Activated CD4-positive, alpha-beta T cell treated with anti-CD3 and anti-CD28 coated beads, Interleukin-2, amount 50 U/mL, for 16 hours (primary cell): ENCODE data around the gene GBF1.
"Not testable (repeated sequence)": the region's sequence is repeated elsewhere in the genome, so short reads cannot be mapped to it uniquely, and the experiment has no call there.

Source experiments
- DNase-seq: peaks from one replicate; pipeline ENCODE4 v3.0.0-alpha.2; 2020

The GBF1 gene, protein sequence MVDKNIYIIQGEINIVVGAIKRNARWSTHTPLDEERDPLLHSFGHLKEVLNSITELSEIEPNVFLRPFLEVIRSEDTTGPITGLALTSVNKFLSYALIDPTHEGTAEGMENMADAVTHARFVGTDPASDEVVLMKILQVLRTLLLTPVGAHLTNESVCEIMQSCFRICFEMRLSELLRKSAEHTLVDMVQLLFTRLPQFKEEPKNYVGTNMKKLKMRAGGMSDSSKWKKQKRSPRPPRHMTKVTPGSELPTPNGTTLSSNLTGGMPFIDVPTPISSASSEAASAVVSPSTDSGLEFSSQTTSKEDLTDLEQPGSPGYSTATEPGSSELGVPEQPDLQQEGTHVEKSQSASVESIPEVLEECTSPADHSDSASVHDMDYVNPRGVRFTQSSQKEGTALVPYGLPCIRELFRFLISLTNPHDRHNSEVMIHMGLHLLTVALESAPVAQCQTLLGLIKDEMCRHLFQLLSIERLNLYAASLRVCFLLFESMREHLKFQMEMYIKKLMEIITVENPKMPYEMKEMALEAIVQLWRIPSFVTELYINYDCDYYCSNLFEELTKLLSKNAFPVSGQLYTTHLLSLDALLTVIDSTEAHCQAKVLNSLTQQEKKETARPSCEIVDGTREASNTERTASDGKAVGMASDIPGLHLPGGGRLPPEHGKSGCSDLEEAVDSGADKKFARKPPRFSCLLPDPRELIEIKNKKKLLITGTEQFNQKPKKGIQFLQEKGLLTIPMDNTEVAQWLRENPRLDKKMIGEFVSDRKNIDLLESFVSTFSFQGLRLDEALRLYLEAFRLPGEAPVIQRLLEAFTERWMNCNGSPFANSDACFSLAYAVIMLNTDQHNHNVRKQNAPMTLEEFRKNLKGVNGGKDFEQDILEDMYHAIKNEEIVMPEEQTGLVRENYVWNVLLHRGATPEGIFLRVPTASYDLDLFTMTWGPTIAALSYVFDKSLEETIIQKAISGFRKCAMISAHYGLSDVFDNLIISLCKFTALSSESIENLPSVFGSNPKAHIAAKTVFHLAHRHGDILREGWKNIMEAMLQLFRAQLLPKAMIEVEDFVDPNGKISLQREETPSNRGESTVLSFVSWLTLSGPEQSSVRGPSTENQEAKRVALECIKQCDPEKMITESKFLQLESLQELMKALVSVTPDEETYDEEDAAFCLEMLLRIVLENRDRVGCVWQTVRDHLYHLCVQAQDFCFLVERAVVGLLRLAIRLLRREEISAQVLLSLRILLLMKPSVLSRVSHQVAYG (N-terminal part only)

DNA sequence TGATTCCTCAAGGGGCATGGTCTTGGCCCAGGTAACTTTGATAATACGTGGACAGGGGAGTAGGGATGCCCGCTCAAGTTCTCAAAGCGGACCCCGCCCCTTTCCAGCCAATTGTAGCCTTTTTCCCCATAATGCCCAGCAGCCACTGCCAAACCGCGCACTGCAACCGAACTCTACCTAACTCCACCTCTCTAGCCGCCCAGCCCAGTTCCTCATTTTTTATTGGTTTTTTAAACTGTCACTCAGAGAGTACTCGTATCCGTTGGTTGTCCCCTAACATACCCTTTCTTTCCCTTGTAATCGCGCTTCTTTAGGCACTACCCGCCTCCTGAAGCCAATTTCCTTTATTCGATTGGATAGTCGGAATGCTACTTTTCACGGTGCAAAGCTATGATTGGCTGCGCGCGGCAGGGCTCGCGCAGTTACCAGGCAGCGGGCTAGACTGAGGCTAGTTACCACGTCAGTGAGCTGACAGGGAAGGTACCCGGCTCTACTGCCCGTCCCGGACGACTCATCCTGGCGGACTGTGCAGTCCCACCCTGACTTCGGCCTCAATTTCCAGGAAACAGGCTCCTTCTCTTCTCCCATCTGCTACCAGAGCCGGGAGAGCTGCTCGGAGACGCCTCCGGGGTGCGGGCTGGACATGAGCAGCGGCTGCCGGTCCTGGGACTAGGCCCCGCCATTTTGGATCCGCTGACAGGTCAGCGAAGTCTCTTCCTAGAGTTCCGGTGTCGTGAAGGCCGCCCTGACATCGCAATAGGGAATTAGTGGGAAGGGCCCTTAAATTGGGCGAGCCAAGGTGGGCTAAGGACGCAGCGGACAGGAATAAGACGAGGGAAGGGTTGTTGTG lies at the start of gene GBF1:
Gene GBF1, plus strand, starts transcription at position 451 of the 850 bp plus-strand sequence. CDS start 13,407 bp downstream, outside the sequence.
- DNase-seq = peak; percentile 99

DNA sequence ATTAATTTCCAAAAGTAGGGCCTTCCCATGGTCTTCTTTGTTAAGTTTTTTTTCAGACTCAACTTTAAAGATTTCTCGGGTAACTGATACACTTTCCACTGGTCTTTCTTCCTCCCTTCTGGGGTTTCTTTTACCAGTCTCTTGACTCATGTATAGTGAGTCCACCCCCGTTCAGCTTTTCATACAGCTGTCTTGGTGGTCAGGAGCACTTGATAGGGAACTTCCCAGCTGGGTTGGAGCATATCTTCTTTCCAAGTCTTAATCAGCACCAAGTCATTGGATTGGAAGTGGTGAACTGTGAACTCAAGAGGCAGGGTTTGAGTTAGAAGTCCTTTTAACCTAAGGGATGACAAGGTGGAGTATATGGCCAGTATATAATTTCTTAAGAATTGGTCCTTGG lies 48.4 kb upstream of the GBF1 start:
- DNase-seq = peak; percentile 5

DNA sequence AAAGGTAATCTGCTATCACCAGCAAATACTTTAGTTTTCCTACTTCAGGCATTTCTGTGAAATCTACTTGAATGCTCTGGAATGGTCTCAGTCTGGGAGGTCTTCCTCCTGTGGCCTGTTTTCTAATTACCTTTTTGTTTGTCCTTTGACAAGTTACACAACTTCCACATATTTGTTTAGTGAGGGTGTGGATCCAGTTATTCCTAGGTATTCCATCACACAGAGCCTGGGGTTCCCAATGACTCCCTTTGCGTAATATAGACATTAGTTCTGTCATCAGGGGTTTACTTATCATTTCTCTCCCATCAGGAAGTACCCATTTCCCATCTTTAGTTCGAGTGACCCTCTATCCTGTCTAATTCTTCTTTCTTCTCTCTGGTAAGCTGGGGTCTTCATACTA lies 47.3 kb upstream of the GBF1 start:
- no peak for DNase-seq

DNA sequence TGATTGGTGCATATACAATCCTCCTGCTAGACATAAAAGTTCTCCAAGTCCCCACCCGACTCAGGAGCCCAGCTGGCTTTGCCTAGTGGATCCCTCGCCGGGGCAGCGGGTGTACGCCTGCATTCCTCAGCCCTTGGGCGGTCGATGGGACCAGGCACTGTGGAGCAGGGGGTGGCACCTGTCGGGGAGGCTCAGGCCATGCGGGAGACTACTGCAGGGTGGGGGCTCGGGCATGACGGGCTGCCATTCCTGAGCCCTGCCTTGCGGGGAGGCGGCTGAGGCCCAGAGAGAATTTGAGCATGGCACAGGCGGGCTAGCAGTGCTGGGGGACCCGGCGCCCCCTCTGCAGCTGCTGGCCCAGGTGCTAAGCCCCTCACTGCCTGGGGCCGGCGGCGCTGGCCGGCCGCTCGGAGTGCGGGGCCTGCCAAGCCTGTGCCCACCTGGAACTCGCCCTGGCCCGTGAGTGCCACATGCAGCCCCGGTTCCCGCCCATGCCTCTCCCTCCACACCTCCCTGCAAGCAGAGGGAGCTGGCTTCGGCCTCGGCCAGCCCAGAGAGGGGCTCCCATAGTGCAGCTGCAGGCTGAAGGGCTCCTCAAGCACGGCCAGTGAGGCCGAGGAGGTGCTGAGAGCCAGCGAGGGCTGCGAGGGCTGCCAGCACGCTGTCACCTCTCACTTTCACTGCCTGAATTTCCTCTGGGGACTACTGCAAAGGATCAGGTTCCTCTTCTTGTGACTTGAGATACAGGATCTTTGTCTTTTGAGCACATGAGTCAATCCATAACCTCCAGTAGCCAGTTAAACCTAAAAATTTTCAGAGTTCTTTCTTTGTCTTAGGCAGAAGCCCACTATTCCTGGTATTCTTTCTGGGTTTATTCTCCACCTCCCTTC lies 44.3 kb upstream of the GBF1 start:
- no peak for DNase-seq

DNA sequence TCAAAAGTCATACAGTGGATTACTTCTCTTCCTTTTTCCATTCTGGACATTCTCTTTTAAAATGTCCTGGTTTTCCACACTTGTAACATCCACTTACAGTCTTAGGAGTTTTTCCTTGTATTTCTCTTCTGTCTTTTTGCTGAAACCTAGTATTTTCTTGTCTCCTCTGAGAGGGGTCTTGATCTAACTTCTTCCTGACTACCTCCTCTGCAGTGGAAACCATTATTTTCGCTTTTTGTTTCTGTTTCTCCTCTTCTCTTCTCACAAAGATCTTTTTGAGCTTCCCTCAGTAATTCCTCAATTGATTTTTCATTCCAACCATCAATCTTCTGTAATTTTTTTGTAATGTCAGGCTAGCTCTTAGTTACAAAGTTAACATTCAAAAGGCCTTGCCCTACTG lies 42.9 kb upstream of the GBF1 start:
- no peak for DNase-seq

DNA sequence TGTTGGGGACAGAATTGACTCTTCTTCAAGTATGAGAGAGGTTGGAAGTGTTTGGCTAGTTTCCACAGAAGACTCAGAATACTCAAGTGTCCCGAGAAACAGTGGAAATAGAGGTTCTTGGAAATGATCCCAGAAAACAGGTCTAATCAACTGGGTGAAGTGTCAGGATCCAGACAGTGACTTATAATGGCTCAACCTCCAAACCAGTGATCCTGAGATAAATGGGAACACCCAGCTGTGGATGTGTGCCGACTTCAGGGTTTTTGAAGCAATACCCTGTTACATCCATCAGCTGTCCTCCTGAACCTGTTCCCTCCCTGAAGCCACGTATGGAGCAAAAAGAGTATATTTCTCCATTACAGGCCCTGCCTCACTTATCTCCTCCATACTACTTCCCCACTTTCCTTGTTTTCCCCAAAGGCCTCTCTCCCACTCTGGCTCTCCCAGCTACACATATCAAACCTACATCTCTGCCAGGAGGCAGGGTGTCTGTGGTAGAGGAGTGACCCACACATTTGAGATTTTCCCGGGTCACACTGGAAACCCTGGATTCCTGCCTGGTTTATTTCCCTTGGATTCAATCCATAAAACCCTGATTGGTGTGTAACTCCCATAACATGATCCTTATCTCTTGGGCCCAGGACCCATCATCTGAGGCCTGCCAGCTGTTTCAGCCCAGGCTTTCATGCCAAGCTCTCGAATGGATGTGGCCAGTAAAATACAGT lies 36.9 kb upstream of the GBF1 start:
- DNase-seq = no peak

DNA sequence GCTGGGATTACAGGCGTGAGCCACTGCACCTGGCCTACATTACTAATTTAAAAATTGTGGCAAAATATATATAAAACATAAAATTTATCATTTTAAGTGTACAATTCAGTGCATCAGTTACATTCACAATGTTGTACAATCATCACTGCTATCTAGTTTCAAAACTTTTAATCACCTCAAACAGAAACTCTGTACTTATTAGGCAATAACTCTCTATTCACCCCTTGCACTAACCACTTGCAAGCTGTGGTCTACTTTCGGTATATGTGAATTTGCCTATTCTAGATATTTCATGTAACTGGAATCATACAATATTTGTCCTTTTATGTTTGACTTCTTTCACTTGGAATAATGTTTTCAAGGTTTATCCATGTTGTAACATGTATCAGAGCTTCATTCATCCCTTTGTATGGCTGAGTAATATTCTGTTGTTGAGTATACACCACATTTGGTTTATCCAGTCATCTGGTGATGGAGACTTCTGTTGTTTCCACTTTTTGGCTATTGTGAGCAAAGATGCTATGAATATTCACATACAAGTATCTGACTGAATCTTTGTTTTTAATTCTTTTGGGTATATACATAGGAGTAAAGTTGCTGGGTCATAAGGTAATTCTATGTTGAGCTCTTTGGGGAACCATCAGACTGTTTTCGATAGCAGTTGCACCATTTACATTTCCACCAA lies 33.6 kb upstream of the GBF1 start:
- DNase-seq = peak; percentile 9

DNA sequence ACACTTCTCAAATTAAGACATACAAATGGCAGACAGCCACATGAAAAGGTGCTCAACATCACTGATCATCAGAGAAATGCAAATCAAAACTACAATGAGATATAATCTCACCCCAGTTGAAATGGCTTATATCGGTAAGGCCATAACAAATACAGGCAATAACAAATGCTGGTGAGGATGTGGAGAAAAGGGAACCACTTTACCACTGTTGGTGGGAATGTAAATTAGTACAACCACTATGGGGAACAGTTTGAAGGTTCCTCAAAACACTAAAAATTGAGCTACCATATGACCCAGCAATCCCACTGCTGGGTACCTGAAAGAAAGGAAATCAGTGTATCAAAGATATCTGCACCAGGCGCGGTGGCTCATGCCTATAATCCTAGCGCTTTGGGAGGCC lies 31.7 kb upstream of the GBF1 start:
- not testable (repeated sequence) for DNase-seq

DNA sequence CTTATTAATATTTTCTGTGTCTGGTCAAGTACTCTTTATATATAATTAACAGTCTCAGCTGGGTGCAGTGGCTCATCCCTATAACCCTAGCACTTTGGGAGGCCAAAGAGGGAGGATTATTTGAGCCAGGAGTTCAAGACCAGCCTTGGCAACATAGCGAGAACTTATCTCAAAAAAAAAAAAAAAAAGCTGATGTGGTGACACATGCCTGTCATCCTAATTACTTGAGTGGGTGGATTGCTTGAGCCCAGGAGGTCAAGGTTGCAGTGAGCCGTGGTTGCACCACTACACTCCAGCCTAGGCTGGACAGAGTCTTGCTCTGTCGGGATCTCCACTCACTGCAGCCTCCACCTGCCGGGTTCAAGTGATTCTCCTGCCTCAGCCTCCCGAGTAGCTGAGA lies 26.0 kb upstream of the GBF1 start:
- no peak for DNase-seq

DNA sequence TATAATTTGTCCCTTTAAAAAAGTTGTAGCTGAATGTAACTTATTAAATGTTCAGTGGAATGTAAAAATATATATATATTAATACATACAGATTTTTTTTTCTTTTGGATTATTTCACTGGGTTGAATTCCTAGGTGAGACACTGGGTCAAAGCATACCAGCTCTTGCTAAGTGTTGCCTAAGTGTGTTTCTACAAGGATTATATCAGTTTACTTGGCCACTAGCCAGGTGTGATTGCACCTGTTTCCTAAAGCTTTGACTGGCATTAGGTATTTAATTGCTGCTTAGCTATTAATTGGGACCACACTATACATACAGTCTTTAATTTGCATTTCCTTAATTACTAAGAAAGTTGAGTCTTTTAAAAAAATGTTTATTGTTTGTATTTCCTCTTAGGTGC lies 24.7 kb upstream of the GBF1 start:
- no peak for DNase-seq

DNA sequence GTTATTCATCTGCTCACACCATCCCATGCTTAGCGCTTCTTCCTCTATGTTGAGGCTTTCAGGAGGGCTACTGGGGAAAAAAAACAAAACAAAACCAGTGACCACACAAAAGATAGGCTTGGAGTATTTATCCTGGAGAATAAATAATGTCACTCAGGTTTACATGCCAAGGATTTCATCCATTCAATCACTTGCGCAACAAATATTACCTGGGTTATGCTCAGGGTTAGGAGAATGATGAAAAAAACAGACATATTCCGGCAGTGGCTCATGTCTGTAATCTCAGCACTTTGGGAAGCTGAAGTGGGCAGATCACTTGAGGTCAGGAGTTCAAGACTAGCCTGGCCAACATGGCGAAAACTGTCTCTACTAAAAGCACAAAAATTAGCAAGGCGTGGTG lies 22.5 kb upstream of the GBF1 start:
- DNase-seq = no peak

DNA sequence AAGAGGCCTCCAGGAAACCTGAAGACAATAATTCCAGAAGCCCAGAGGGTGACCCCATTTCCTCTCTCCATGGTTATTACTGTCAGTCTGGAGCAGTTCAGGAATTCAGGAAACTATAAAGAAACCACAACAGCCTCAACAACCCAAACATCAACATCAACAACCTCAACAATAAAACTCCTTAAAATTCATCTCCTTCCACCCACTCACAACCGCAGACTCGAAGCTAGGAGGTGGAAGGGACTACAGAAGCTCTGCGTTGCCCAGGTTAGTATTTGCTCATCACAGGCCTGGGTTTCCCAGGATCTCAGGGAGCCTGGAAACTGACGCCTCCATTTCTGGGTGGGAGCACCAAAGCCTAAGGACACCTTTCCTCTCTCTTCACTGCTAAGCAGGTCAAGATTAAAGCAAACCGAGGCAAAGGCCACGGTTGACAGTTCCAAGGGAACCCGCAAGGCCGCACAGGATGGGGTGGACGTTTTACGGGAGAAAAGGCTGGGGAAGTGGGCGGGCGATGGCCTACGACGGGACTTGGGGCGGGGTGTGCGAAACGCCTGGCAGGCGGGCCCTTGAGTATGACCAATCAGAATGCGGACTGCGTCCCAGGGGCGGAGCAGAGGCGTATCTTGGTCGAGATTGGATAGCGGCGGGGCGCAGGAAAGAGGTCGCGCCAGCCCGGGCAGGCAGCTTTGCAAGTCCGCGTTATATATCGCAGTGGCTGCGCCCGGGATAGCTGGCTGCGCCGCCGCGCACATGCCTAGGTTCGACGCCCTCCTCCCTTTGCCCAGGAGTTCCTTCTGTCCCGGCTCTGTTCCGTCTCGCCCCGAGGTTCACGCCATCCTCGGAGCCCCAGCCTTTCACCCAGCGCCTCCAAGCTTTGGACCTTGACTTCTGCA lies 19.4 kb upstream of the GBF1 start, which contains the start of gene ELOVL3:
Gene ELOVL3, plus strand, starts transcription at position 654 of the 896 bp plus-strand sequence. CDS start 250 bp downstream, outside the sequence.
- DNase-seq = peak; percentile 87

DNA sequence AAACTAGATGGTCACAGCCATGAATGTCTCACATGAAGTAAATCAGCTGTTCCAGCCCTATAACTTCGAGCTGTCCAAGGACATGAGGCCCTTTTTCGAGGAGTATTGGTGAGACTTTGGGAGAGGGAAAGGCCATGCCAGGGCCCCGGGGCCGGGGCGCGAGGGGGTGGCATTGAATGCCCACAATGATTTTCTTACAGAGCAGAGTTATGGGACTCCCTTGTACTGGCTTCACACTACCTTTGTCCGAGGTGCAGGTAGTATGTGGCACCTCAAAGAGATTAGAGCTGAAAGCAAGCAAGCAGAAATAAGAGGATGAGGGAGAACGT lies 18.8 kb upstream of the GBF1 start:
- no peak for DNase-seq

DNA sequence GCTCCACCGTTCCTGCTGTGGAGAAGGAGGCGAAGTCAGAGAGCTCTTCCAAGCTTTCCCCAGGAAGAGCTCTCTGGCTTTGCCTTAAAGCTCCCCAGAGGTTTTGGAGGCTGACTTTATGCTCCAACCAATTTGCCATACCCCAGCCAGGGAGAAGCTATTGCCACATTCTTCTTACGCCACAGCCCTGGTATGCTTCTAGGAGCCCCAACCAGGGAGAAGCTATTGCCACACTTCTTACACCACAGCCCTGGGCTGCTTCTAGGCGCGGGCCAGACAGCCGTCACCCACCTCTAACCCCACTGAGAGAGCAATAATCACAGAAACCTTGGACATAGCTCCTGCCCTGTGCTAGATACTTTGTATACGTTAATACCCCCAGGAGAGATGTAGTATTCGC lies 18.3 kb upstream of the GBF1 start:
- no peak for DNase-seq

DNA sequence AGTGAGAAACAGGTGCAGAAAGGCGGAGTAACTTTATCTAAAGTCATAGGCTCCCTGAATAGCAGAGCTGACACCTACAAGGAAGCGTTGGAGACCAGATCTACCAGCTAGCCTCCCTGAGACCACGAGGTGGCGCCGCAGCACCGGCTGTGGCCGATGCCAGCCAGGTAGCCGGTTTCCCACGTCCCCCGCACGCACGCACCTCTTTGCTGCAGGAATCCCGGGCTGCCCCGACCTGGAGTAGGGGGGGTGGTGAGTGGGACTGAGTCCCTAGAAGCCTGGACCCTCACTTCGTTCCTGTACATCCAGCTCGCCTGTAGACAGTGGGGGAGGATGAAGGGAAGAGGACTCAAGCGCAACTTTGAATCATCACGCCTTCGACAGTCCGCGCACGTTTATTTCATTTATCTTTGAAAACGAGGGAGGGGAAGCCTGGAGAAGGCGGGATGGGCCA lies 15.5 kb upstream of the GBF1 start:
- DNase-seq = peak; percentile 87

DNA sequence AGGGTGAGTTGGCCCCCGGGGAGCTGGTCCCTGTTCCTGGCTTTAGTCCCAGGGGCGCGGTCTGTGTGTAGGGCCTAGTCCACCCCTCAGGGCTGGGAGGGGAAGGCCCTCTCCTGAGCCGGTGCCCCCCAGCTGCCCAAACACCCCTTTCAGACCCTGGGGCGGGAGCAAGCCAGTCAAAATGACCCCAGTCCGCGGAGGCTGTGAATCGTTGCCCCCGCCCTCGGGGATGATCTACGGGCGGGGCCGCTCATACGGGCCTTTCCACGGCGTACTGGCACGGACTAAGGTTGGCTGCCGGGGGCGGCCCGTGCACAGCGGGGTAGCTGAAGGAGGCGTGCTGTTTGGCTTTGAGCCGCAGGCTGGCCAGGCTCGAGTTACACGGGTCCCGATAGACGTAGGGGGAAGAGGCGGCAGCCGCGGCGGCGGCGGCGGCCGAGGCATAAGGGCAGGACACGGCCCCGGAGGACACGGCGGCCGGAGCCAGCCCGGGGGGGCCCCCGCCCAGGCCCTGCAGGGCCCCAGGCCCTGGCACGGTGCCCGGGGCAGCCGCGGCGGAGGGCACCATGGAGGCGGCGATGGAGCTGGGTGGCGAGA lies 15.0 kb upstream of the GBF1 start:
- no peak for DNase-seq

DNA sequence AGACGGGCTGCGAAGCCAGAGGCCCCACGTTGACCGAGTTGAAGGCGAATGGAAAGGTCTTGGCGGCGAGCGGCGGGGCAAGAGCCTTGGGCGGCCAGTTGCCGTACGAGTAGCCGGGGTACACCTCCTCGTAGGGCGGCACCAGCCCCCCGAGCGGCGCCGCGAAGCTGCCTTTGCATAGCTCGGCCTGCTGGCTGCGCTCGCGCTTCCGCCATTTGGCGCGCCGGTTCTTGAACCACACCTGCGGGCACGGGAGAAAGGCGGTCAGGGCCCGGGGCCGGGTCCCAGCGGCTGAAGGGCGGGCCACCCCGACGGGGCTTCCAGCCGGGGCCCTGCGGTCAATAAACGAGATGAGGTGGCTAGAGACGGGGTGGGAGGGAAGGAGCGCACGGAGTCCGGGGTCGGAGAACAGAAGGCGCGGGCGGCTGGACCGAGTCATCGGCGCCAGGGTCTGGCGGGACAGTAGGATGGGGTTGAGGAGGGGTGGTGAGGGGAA lies 14.4 kb upstream of the GBF1 start:
- no peak for DNase-seq
